IMR-90 (cell line): ENCODE data around the gene SLC6A3.

ENCODE experiments used
- CEBPB ChIP-seq: IDR thresholded peaks from 2 replicates; pipeline ENCODE4 v1.6.1; 2012; ENCODE audit warnings: low read depth, low read length, improper control_type of control experiment
- CTCF ChIP-seq: conservative IDR thresholded peaks from 2 replicates; pipeline ENCODE4 v1.5.1; 2012; ENCODE audit warnings: mild to moderate bottlenecking, low read depth, low read length, improper control_type of control experiment
- MAFK ChIP-seq: IDR thresholded peaks from 2 replicates; pipeline ENCODE4 v1.6.1; 2012; ENCODE audit warnings: low read depth, low read length, improper control_type of control experiment
- POLR2A ChIP-seq: IDR thresholded peaks from 2 replicates; pipeline ENCODE4 v1.6.1; 2012; ENCODE audit warnings: mild to moderate bottlenecking, low read depth, low read length
- RAD21 ChIP-seq: IDR thresholded peaks from 2 replicates; pipeline ENCODE4 v1.6.1; 2012; ENCODE audit warnings: low read length, improper control_type of control experiment

- no peak for TF ChIP-seq RAD21
- TF ChIP-seq POLR2A, result no peak
- no peak for TF ChIP-seq CTCF
- no peak for TF ChIP-seq CEBPB
- TF ChIP-seq MAFK, result no peak
Observed at GRCh38 chr5:1420211-1421195, 24.7 kb downstream of the SLC6A3 start.
